Activated T-helper 1 cell treated with Interleukin-2 at 50 U/mL for 16 hours (primary cell): ENCODE results near the gene WDFY1.

Experiments
- DNase-seq: peaks from one replicate; pipeline ENCODE4 v3.0.0-alpha.2; 2020; ENCODE audit warnings: low read depth

Gene WDFY1

DNA sequence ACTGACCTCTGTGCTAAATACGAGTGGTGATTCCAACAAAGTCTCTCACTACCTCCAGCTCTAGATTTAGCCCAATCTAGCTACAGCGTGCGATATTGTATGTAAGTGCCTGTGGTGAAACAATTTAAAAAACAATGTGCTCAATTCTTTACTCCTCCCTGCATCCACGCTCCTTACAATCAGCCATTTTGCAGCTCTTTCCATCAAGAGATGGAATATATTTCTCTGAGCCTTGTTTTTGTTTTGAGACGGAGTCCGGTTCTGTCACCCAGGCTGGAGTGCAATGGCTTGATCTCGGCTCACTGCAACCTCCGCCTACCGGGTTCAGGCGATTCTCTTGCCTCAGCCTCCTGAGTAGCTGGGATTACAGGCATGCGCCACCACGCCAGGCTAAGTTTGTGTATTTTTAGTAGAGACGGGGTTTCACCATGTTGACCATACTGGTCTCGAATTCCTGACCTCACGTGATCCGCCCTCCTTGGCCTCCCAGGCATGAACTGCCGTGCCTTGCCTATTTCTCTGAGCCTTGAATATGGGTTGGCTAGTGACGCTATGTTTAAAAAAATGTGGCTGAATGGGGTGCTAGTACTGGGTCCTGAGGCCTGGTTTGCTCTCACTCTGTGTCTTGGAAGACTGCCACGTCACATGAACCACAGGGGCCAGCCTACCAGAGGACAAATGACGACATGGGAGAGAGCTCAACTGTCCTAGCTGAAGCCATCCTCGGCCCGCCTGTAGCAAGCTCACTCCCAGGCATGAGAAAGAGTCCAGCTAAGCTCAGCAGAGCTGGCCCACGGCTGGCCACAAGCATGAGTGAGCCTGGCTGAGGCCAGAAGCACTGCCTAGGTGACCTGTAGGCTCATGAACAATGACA, 14.8 kb downstream of the WDFY1 start:
- DNase-seq = no peak

GRCh38 chr2:223929571-223930102, 15.5 kb downstream of the WDFY1 start:
- no peak for DNase-seq

DNA sequence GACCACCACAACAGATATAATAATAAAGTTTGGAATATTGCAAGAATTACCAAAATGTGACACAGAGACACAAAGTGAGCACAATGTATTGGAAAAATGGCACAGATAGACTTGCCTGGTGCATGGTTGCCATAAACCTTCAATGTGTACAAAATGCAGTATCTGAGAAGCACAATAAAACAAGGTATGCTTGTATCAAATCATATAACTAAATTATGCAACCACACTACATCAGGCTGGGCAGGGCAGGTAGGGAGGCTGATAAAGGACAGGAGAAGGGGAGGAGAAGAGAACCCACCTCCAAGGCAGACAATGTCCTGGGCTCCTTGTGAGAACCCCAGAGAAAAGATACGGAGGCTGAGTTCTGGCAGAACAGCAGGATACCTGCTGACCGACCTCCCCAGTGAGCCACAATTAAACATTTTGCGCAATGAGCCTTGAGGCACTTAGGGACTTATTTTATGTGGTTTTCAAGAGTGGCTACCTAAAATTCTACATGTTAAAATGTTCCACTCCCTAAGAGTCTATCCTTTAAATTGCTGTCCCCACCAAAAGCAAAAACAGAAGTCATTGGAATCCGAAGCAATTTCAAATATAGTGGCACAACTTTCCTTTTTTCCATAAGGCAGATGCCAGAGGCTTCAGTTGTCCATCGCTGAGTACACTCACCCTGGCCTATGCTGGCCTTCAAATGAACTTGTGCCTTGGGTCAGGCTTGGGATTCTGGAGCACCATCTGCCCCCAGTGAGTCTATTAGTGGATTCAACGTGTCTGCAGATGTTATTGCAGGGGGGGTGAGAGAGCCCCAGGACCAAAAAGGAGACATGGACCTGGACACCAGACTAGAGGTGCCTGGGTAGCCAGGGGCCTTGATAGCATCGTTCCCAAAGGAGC, 16.8 kb downstream of the WDFY1 start:
- DNase-seq = no peak

DNA sequence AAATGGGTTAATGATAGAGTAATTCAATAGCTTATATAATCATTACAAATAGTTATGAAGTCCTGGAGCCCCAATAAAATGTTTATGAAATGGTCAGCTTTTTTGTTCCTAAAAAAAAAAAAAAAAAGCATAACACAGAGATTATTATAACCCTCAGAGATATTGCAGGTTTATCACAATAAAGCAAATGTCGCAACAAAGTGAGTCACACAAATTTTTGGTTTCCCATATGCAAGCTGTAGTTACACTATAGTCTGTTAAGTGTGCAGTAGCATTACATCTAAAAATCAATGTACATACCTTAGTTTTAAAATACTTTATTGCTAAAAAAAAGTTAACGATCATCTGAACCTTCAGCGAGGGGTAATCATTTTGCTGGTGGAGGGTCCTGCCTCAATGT, 20.0 kb downstream of the WDFY1 start:
- no peak for DNase-seq

DNA sequence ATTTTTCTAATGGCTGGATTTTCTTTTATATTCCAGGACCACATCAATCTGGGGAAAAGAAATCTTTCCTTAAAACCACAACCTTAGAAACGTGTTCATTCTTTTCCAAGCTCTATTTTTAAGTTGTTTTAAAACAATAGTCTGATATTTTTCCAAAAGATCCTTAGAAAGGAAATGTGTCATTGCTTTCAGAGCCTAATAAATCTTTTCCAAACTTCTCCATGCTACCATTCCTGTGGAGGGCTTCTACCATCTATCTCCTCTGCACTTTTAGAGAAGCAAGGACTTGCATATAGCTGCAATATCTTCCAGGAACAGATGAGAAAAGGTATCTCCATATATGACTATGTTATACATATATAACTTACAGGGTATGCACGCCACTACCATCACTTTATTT, 21.2 kb downstream of the WDFY1 start:
- DNase-seq = no peak

DNA sequence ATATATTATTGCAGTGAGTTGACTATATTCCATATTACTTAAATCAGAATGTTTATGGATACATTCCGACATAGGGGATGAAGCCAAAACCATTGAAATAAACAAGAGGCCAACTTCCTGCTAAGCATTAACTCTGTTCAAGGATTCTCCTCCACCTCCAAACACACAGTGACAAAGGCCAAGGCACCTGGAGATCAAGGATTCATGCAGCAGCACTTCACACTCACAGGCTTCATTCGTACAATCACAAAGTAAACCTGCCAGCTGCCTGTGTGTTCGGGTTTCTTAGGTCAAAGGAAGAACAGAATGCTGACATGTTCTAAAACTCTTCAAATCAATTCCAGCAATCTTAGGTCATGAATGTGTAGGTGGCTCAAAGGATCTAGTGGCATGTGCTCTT, 22.8 kb downstream of the WDFY1 start:
- DNase-seq = no peak

GRCh38 chr2:223921204-223921603, 23.9 kb downstream of the WDFY1 start:
- no peak for DNase-seq

GRCh38 chr2:223920109-223920508, 25.0 kb downstream of the WDFY1 start:
- no peak for DNase-seq

DNA sequence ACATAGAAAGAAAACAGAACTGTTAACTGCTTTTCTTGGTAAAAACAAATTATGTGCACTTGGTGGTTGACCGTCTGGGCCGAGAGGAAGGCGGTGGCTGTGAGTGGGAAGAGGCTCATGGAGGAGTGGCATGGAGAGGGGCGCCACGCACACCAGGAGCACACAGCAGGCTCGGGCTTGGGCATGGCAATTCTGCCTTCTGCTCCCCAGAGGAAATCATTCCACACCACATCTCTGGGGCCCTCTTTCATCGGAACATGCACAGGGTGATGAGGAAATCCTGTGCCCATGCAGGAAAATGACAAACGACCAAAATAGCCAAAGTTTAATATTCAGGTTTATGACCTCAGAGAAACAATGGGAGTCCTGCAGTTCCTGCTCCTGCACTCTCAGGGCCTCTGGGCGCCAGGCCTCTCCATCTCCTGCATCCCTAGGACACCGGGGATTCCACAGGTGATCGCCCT, 26.4 kb downstream of the WDFY1 start:
- DNase-seq = no peak

GRCh38 chr2:223916181-223916920, 28.8 kb downstream of the WDFY1 start:
- DNase-seq = no peak

DNA sequence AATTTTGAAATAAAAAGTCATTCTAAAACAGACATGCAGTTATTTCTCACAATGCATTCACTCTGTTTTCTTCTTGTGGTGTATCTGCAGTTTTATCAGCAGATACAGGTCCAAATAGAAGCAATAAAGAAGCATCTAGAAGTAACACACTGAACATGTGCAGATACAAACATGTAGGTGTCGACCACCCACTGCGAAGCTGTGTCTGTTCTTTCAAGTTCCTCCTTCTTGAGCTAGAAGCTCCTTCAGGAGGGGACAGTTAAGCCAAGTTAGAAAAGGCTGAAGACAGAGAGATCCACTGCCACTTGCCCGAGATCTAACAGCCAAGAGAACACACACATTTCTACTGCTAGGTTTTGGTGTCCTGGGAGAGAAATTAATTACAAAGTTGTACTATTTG, 30.1 kb downstream of the WDFY1 start:
- DNase-seq = no peak

DNA sequence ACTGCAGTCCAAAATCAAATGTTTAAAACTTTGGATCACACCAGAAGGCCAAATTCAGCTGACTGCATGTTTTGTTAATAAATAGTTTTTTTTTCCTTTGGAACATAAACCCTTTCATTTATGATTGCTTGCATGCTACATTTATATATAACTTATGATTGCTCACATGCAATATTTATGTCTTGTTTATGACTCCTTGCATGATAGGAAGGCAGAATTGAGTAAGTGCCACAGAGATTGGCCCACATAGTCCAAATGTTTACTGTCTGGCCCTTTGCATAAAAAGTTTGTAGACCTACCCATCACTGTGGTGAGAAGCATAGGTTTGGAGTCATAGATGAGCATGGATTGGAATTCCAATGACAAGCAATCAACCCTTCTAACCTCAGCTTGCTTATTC, 30.8 kb downstream of the WDFY1 start:
- no peak for DNase-seq

DNA sequence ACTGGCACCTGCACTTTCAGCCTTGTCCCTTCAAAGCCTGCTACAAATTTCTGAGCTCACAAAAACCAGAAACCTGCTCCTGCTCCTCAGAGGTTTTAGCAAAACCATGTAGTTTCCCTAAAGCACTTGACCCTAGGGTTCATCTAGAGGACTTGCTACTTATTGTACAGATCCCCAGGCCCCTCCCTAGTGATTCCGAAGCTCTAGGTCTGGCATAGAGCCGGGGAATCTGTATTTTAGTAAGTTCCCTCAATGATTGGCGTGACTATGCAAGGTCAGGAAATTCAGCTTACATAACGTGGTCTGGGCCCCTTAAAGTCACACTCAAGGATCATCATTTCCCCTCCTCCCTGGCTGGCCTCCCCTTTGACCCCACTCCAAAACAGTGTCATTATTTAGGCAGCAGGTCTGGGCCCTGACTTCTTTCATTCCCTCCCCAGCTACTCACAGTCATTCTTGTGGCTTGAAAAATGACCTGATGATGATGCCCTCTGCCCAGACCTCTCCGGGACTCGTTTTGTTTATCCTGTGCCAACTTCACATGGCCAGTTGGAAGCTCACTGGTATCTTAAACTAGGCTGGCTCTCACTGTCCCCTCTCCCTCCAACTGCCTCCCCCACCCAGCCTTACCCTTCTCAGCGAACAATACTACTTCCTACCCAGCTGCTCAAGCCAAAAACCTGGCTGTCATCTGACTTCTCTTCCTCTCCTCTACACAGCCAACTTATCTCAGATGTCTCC, 36.0 kb downstream of the WDFY1 start:
- DNase-seq = no peak

DNA sequence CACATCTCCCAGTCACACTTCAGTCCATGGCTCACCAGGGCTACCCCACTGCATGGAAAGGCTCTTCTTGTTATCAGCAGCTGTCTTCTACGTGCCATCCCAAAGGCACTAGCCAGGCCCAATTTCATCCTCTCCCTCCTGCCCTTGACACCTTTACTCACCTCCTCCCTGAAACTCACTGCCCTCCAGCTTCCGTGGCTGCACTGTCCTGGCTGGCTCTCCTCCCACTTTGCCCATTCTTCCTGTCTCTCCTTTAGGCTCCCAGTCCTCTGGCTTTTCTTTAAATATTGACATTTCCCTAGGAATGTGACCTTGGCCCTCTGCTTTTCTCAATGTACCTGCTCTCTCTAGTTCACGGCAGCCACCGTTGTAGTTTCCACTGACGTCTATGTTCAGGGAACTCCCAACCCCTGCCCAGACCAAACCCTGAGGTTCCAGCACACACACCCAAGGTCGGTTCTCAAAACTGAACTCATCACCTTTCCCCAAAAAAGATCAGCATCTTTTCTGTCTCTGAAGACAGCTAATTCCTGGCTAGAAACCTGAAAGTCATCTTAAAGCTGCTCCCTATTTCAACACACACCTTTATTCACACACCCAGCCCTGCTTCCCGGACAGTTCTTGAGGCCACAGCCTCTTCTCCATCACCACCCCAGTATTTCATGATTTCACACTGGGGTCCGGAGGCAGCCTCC, 36.7 kb downstream of the WDFY1 start:
- DNase-seq = no peak

GRCh38 chr2:223905996-223906395, 39.1 kb downstream of the WDFY1 start:
- DNase-seq = no peak

- no peak for DNase-seq
Observed at GRCh38 chr2:223901854-223902253, 43.3 kb downstream of the WDFY1 start.

GRCh38 chr2:223901311-223901710, 43.8 kb downstream of the WDFY1 start:
- DNase-seq = no peak

DNA sequence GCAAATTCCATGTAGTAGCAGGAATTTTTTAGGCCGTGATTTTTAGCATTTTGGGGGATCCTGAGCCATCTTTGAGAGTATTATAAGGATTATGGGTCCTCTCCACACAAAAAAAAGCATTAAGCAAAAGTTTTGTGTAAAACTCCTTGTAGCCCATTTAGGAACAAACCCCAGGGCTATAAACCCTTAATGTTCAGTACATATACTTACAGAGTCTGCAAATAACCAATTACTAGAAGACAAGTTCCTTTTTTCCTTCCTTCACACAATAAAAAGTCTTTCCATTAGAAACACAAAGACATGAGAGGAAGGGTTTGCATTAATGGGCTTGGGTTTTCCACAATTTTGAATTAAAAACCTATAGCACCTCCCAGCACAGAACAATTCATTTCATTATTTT, 44.6 kb downstream of the WDFY1 start:
- no peak for DNase-seq

GRCh38 chr2:223900066-223900465, 45.1 kb downstream of the WDFY1 start:
- DNase-seq = no peak

DNA sequence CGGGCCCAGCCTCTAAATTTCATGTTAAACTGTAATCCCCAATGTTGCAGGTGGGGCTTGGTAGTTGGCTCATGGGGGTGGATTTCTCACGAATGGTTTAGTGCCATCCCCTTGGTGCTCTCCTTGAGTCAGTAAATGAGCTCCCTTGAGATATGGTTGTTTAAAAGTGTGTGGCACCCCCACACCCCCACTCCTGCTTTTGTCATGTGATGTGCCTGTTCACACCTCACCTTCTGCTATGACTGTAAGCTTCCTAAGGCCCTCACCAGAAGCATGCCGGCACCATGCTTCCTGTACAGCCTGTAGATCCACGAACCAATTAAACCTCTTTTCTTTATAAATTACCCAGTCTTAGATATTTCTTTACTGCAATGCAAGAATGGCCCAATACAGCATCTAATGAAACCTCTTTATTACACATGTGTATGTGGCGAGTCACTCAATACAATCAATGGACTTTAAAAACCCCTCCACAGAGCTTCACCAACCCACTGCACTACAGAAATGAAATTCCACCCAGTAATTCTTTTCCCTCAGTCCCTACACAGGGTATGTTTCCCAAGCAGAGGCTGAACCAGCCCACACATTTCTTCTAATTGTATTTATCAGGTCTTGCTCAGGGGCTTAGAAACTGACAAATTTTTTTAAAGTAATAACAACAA, 47.3 kb downstream of the WDFY1 start:
- no peak for DNase-seq
